K562 (cell line): Measurements from ENCODE around the gene LRGUK. TPM values are rescaled to one million over a fixed set of nuclear protein-coding genes. Genes with fewer than 3 reads are reported as not detected.
A peak's percentile ranks its signal among the peaks of the same experiment; 100 is the strongest.

Source experiments
- ATAC-seq: fragments of 200-7000 bp; cut with Tn5 transposase; 3 replicates; pipeline ENCODE4 v1.9.1; 2020; ENCODE audit warnings: moderate library complexity
- BruUV-seq: library from RNA; stranded (reverse); fragments of 400-500 nt; replicated peaks from 2 replicates; lab custom pipeline; 2021; lab: Mats Ljungman, UMichigan
- CTCF ChIA-PET: fragments of 300-600 bp; formaldehyde crosslinking; extraction: SDS; loops from one replicate; lab custom pipeline; 2021; ENCODE audit warnings: low intra/inter-chr PET ratio; lab: Yijun Ruan, JAX
- POLR2A ChIA-PET: fragments of 300-600, 350-650 bp; sonication (Branson Sonifier 250); formaldehyde crosslinking; extraction: SDS; loops from one replicate; lab custom pipeline; 2021; ENCODE audit warnings: antibody characterized with exemption, inconsistent platforms; lab: Yijun Ruan, JAX
- DNase-seq, 4 experiments: peaks; one replicate each; pipeline versions ENCODE4 v3.0.0 to v3.0.0-alpha.2; 2011 to 2018; ENCODE audit warnings: low spot score in 3 of 4, mixed read lengths in 3 of 4; ENCODE audit errors: extremely low read depth in 1 of 4
- FAIRE-seq: peaks from 2 replicates; lab custom pipeline; 2011; peaks lifted over from hg19 to GRCh38; lab: Jason Lieb, UNC
- H2AFZ ChIP-seq: 2 replicates; pipeline ENCODE4 v1.6.0; 2011; ENCODE audit warnings: low read depth, low read length, control low read depth, inconsistent platforms
- H3K27ac ChIP-seq: fragments of 200-600 bp; 3 replicates; pipeline ENCODE4 v1.8.0; 2011; ENCODE audit warnings: low read depth, mild to moderate bottlenecking, control low read depth, inconsistent platforms, low read length, moderate library complexity, mixed read lengths; ENCODE audit errors: extremely low read depth
- H3K27me3 ChIP-seq, 2 experiments: fragments of 300-600 bp in 1 of 2; 2 replicates in 1 of 2; 3 replicates in 1 of 2; pipeline versions ENCODE4 v1.6.0 to v1.8.0; 2011; ENCODE audit warnings: inconsistent platforms in 2 of 2, low read length in 2 of 2, mild to moderate bottlenecking in 1 of 2, mixed read lengths in 1 of 2, moderate library complexity in 1 of 2; ENCODE audit not compliant: control insufficient read depth in 2 of 2, insufficient read depth in 2 of 2
- H3K36me3 ChIP-seq: fragments of 300-600 bp; 3 replicates; pipeline ENCODE4 v1.8.0; 2011; ENCODE audit warnings: mild to moderate bottlenecking, low read length, inconsistent platforms; ENCODE audit not compliant: control insufficient read depth, insufficient read depth
- H3K4me1 ChIP-seq, 2 experiments: fragments of 200-600 bp in 1 of 2; replicated peaks in 1 of 2; 2 replicates in 1 of 2; 3 replicates in 1 of 2; pipeline versions ENCODE4 v1.5.1 to v1.8.0; 2011; ENCODE audit warnings: inconsistent platforms in 2 of 2, low read length in 2 of 2, mild to moderate bottlenecking in 1 of 2, mixed read lengths in 1 of 2, moderate library complexity in 1 of 2; ENCODE audit not compliant: control insufficient read depth in 2 of 2, insufficient read depth in 2 of 2
- H3K4me2 ChIP-seq: 2 replicates; pipeline ENCODE4 v1.6.1; 2011; ENCODE audit warnings: low read length, control low read depth, inconsistent platforms, mixed read lengths; ENCODE audit not compliant: insufficient read depth
- H3K4me3 ChIP-seq: fragments of 200-600 bp; sonication (generic), shearing (Covaris generic); 2 replicates; pipeline ENCODE4 v1.5.1; 2016; ENCODE audit warnings: control low read depth, inconsistent platforms
- H3K79me2 ChIP-seq: fragments of 200-600 bp; 3 replicates; pipeline ENCODE4 v1.8.0; 2011; ENCODE audit warnings: low read length, inconsistent platforms; ENCODE audit not compliant: control insufficient read depth, insufficient read depth
- H3K9ac ChIP-seq, 2 experiments: 2 replicates each; pipeline versions ENCODE4 v1.6.0 to v1.6.1; 2011; ENCODE audit warnings: low read depth in 2 of 2, low read length in 2 of 2, control low read depth in 1 of 2, inconsistent platforms in 1 of 2, mild to moderate bottlenecking in 1 of 2, mixed read lengths in 1 of 2; ENCODE audit not compliant: insufficient read depth in 1 of 2
- H3K9me1 ChIP-seq: one replicate; pipeline ENCODE4 v1.6.0; 2011; ENCODE audit warnings: inconsistent platforms, mild to moderate bottlenecking, low read length, moderate library complexity; ENCODE audit not compliant: control insufficient read depth, insufficient read depth
- H3K9me3 ChIP-seq: replicated peaks from 2 replicates; pipeline ENCODE4 v1.5.1; 2011; ENCODE audit warnings: low read depth, low read length, inconsistent platforms; ENCODE audit not compliant: control insufficient read depth, insufficient read depth
- H4K20me1 ChIP-seq: replicated peaks from 2 replicates; pipeline ENCODE4 v1.6.1; 2011; ENCODE audit warnings: low read length, inconsistent platforms, mixed read lengths; ENCODE audit not compliant: control insufficient read depth, insufficient read depth
- C11orf30 ChIP-seq: fragments of 450-650 bp; IDR thresholded peaks from 2 replicates; pipeline ENCODE4 v1.6.1; 2016; ENCODE audit warnings: low read depth, mild to moderate bottlenecking
- ETV1 ChIP-seq: fragments of 450-650 bp; conservative IDR thresholded peaks from 2 replicates; pipeline ENCODE4 v1.6.1; 2016; ENCODE audit warnings: missing genetic modification characterization, control low read depth, low read depth, missing compliant biosample characterization
- HDAC6 ChIP-seq: IDR thresholded peaks from 2 replicates; pipeline ENCODE4 v1.6.1; 2012; ENCODE audit warnings: low read depth, mild to moderate bottlenecking, control low read depth, inconsistent platforms, low read length, moderate library complexity
- MAFG ChIP-seq: fragments of 450-650 bp; conservative IDR thresholded peaks from 2 replicates; pipeline ENCODE4 v1.6.1; 2016; ENCODE audit warnings: missing genetic modification characterization, missing compliant biosample characterization
- MBD1 ChIP-seq: fragments of 250-450 bp; sonication (Bioruptor Pico); IDR thresholded peaks from 2 replicates; pipeline ENCODE4 v1.8.0; 2022; ENCODE audit warnings: inconsistent platforms
- ZNF316 ChIP-seq: fragments of 450-650 bp; IDR thresholded peaks from 2 replicates; pipeline ENCODE4 v1.6.1; 2016
- WGBS: fragments of 100-300 bp; shearing (Covaris generic); methylation state at CpG from one replicate; pipeline ENCODE4 v1.1.6; 2016; ENCODE audit warnings: low coverage, mixed read lengths; ENCODE audit not compliant: insufficient coverage; ENCODE audit errors: missing lambda C conversion rate; 5-methylcytosine and 5-hydroxymethylcytosine counted together
- in situ Hi-C: fragments of 300-500 bp; cut with MboI; formaldehyde crosslinking; loops from 4 replicates; pipeline ENCODE4 v1.15.0; 2018; ENCODE audit warnings: inconsistent platforms, mixed read lengths
- intact Hi-C: fragments of 100-400 bp; cut with micrococcal nuclease; formaldehyde crosslinking; loops from 2 replicates; pipeline ENCODE4 v1.14.2; 2022
- polyA plus RNA-seq, 8 experiments: library from polyadenylated mRNA; depleted of rRNA in 4 of 8; stranded (reverse) in 5 of 8; unstranded in 3 of 8; fragments of >200 nt; fragmentation: Nextera tagmentation in 2 of 8; fragmentation: Illumina TruSeq in 1 of 8; extraction: Ambion mirVana in 2 of 8; extraction: Trizol in 1 of 8; gene quantifications; 2 replicates each; pipeline versions ENCODE4 v1.2.1 to v1.2.3, GENCODE V29; 2011 to 2014; ENCODE audit warnings: inconsistent platforms in 1 of 8, missing spikeins in 1 of 8
- total RNA-seq, 7 experiments: library from RNA; depleted of rRNA in 6 of 7; stranded (reverse); fragments of >200 nt in 6 of 7; fragmentation: Illumina TruSeq in 2 of 7; extraction: Trizol in 2 of 7; gene quantifications; 2 replicates each; pipeline versions ENCODE4 v1.2.1 to v1.2.3, GENCODE V29; 2011 to 2021; ENCODE audit warnings: low replicate concordance in 1 of 7
- TF ChIP-seq, protein P1 (sequence below), 2 experiments: fragments of 250-450 bp in 1 of 2; fragments of 450-650 bp in 1 of 2; sonication (Bioruptor Pico) in 1 of 2; IDR thresholded peaks; 2 replicates each; pipeline versions ENCODE4 v1.6.1 to v1.8.0; 2016 to 2021; ENCODE audit warnings: mild to moderate bottlenecking in 2 of 2, moderate library complexity in 2 of 2, missing compliant biosample characterization in 1 of 2, missing genetic modification characterization in 1 of 2

Gene LRGUK
- total and polyA plus RNA-seq, 9 of the 15 experiments (the other 6 are each of a cell fraction or from before 2014, with no cell fraction given), result 0.04 to 0.33 (median 0.18) TPM

DNA sequence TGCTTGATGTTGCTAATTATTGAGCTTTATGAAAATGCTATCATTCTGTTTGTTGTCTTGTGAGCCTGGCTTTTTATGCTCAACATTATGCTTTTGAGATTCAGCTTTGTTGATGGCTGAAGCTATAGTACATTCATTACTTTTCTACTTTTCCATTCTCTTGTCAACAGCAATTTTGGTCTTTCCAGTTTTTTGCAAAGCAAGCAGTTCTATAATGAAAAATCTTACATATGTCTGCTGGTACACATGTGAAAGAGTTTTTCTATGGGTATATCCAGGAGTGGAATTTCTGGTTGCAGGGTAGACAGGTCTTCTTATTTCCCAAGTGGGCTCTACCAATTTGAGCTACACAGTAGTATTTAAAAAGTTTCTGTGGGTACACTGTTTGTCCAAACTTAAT is 152.8 kb downstream of the LRGUK start:
- no peaks in the 10 kb centered on the region for H3K36me3 ChIP-seq
- POLR2A ChIA-PET, result interaction anchor here (1.3 kb wide), 1 partner anchor 11 kb away, joined by 3 read pairs; no protein-coding TSS in a partner anchor
- DNase-seq, result no peak
- H3K27ac ChIP-seq, result no peak overlapping the region
- TF ChIP-seq MAFG (tag) (0 out of 2 replicates have a peak, but pooled peaks have one; percentile 27), ZNF316 (peak; percentile 72), HDAC6 (no peak), C11orf30 (peak; percentile 24; the same call in 1 of the 2 replicates)
- TF ChIP-seq, all 486 proteins: peak for 3
- Histone ChIP-seq H2AFZ (no peak overlapping the region), H3K9ac (no peak overlapping the region), H3K4me1 (peaks cover 0 to 6% of the 10 kb centered on the region in 2 experiments; a peak in 2 of 5 replicates), H3K9me3 (no peaks in the 10 kb centered on the region), H3K9me1 (no peaks in the 10 kb centered on the region), H3K4me3 (no peak overlapping the region), H3K27me3 (peaks cover 6 to 8% of the 10 kb centered on the region in 2 experiments), H3K4me2 (no peak overlapping the region), H3K79me2 (no peaks in the 10 kb centered on the region), H4K20me1 (no peaks in the 10 kb centered on the region)
- ATAC-seq, result no peak
- in situ Hi-C loops, result no loop called here
- CTCF ChIA-PET, result no interaction called here
- intact Hi-C loops, result no loop called here
- BruUV-seq, result no TSS peak
- FAIRE-seq, result no peak

DNA sequence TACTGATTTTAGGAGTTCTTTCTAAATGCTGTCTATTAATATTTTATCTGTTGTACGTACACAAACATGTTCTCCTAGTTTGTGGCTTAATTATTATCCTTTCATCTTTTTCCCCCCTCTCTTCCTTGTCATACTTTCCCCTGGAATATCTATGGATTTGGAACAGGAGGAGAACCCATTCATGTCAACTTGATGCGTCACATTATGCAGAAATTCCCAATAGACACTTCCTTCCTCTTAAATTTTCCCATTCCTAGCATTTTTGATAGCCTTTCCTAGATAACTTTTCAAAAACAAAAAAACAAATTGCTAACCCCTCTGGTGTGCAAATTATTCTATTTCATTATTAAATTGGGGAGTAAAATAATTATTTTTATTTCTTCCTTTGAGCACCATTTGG is 153.4 kb downstream of the LRGUK start:
- no peak overlapping the region for H3K4me2 ChIP-seq
- no TSS peak for BruUV-seq
- H3K36me3 ChIP-seq, result no peaks in the 10 kb centered on the region
- H3K79me2 ChIP-seq, result no peaks in the 10 kb centered on the region
- no peak for ATAC-seq
- peaks cover 0 to 12% of the 10 kb centered on the region in 2 experiments; a peak in 2 of 5 replicates for H3K4me1 ChIP-seq
- TF ChIP-seq ETV1 (tag) (no peak), MBD1 (CRISPR knock-in tag) (no peak)
- TF ChIP-seq, protein P1, sequence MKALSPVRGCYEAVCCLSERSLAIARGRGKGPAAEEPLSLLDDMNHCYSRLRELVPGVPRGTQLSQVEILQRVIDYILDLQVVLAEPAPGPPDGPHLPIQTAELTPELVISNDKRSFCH (CRISPR knock-in tag; IDR thresholded peaks at IDR 0.05), result no peak
- TF ChIP-seq, protein P1 (tag; IDR thresholded peaks at IDR 0.05), result no peak
- TF ChIP-seq, all 486 proteins: peak for 0
- ChIA-PET CTCF (no interaction called here), POLR2A (interaction anchor here (1.3 kb wide), 1 partner anchor 10 kb away, joined by 3 read pairs; no protein-coding TSS in a partner anchor)
- intact Hi-C loops, result no loop called here
- Histone ChIP-seq H3K9me3 (no peaks in the 10 kb centered on the region), H2AFZ (no peak overlapping the region), H3K9ac (no peak overlapping the region), H3K27ac (no peak overlapping the region), H3K27me3 (peaks cover 6 to 8% of the 10 kb centered on the region in 2 experiments), H4K20me1 (no peaks in the 10 kb centered on the region), H3K4me3 (no peak overlapping the region), H3K9me1 (no peaks in the 10 kb centered on the region)
- FAIRE-seq, result no peak
- in situ Hi-C loops, result no loop called here
- 0% methylated on average over 2 of the region's 2 CpGs for WGBS
- no peak for DNase-seq
